Parathyroid adenoma (tissue), 2 donors: ENCODE measurements around the gene GPR4.

Source experiments
- H2AFZ ChIP-seq: fragments of 300-600 bp; sonication (generic); one replicate; pipeline ENCODE4 v1.7.0; 2017; ENCODE audit warnings: antibody characterized with exemption, mild to moderate bottlenecking
- H3K27ac ChIP-seq: fragments of 300-600 bp; sonication (generic); one replicate; pipeline ENCODE4 v1.7.0; 2017
- H3K27me3 ChIP-seq: fragments of 300-600 bp; sonication (generic); one replicate; pipeline ENCODE4 v1.7.0; 2017; ENCODE audit warnings: low read length; ENCODE audit not compliant: control insufficient read depth, insufficient read depth
- H3K36me3 ChIP-seq: fragments of 300-600 bp; sonication (generic); one replicate; pipeline ENCODE4 v1.7.0; 2017; ENCODE audit warnings: low read length; ENCODE audit not compliant: control insufficient read depth, insufficient read depth
- H3K4me1 ChIP-seq: fragments of 300-600 bp; sonication (generic); one replicate; pipeline ENCODE4 v1.7.0; 2017; ENCODE audit warnings: control low read depth
- H3K4me2 ChIP-seq: fragments of 300-600 bp; sonication (generic); one replicate; pipeline ENCODE4 v1.7.0; 2017; ENCODE audit warnings: low read length
- H3K4me3 ChIP-seq: fragments of 300-600 bp; sonication (generic); one replicate; pipeline ENCODE4 v1.7.0; 2017; ENCODE audit warnings: low read depth, low read length
- H3K79me2 ChIP-seq: fragments of 300-600 bp; sonication (generic); one replicate; pipeline ENCODE4 v1.7.0; 2017; ENCODE audit warnings: control low read depth
- H3K9ac ChIP-seq: fragments of 300-600 bp; sonication (generic); one replicate; pipeline ENCODE4 v1.7.0; 2017; ENCODE audit warnings: mild to moderate bottlenecking
- H3K9me3 ChIP-seq: fragments of 300-600 bp; sonication (generic); one replicate; pipeline ENCODE4 v1.7.0; 2017; ENCODE audit warnings: low read length; ENCODE audit not compliant: control insufficient read depth
- TF ChIP-seq, protein P1 (sequence below): fragments of 300-600 bp; sonication (generic); IDR thresholded peaks from one replicate; pipeline ENCODE4 v1.7.0; 2017; ENCODE audit warnings: antibody characterized with exemption, mild to moderate bottlenecking
- donor health status: primary hyperparathyroidism.

GPR4 gene

DNA sequence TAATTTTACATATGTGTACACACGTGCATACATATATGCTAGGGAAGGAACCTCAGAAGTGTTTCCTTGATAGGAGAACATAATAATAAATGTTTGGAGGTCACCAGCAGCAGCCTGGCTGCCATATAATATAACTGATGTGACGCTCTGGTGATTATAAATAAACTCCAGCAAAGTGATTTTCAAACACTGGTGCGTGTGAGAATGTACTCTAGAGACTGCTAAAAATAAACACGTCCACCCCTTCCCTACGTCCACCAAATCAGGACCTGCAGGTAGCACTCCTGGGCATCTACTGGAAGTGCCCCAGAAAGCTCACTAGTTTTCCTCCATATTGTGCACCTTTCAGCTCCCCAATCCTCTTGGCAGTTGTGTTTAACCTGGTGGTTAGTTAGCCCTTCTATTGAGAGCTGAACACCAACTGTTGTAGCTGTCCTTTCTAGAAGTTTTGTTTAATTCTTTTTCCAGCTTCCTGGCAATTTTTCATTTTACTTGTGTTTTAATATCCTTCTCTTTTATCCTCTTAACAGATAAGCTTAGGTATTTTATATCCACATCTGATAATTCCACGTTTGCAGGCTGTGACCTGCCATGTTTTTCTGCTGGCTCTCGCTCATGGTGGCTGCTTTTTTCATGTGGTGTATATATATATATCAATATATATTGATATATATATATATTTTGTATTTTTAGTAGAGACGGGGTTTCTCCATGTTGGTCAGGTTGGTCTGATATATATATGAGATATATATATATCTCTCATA lies 30.4 kb downstream of the GPR4 start:
- Histone ChIP-seq H3K27ac (no peak overlapping the region), H3K4me3 (no peak overlapping the region), H3K79me2 (peaks cover 49% of the 10 kb centered on the region), H3K9me3 (no peaks in the 10 kb centered on the region), H2AFZ (no peak overlapping the region), H3K4me1 (peaks cover 13% of the 10 kb centered on the region), H3K27me3 (no peaks in the 10 kb centered on the region), H3K9ac (no peak overlapping the region), H3K36me3 (no peaks in the 10 kb centered on the region), H3K4me2 (no peak overlapping the region)
- TF ChIP-seq, protein P1, sequence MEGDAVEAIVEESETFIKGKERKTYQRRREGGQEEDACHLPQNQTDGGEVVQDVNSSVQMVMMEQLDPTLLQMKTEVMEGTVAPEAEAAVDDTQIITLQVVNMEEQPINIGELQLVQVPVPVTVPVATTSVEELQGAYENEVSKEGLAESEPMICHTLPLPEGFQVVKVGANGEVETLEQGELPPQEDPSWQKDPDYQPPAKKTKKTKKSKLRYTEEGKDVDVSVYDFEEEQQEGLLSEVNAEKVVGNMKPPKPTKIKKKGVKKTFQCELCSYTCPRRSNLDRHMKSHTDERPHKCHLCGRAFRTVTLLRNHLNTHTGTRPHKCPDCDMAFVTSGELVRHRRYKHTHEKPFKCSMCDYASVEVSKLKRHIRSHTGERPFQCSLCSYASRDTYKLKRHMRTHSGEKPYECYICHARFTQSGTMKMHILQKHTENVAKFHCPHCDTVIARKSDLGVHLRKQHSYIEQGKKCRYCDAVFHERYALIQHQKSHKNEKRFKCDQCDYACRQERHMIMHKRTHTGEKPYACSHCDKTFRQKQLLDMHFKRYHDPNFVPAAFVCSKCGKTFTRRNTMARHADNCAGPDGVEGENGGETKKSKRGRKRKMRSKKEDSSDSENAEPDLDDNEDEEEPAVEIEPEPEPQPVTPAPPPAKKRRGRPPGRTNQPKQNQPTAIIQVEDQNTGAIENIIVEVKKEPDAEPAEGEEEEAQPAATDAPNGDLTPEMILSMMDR: no peak

GRCh38 chr19:45569619-45570421 lies 32.2 kb downstream of the GPR4 start:
- H3K27me3 ChIP-seq: no peaks in the 10 kb centered on the region
- no peak overlapping the region for H3K4me3 ChIP-seq
- TF ChIP-seq, protein P1: peak; percentile 76
- H3K79me2 ChIP-seq: peaks cover 46% of the 10 kb centered on the region
- H3K4me2 ChIP-seq: no peak overlapping the region
- H3K9me3 ChIP-seq: no peaks in the 10 kb centered on the region
- H3K9ac ChIP-seq: no peak overlapping the region
- no peak overlapping the region for H3K27ac ChIP-seq
- H3K36me3 ChIP-seq: no peaks in the 10 kb centered on the region
- H3K4me1 ChIP-seq: peaks cover 4% of the 10 kb centered on the region
- no peak overlapping the region for H2AFZ ChIP-seq

DNA sequence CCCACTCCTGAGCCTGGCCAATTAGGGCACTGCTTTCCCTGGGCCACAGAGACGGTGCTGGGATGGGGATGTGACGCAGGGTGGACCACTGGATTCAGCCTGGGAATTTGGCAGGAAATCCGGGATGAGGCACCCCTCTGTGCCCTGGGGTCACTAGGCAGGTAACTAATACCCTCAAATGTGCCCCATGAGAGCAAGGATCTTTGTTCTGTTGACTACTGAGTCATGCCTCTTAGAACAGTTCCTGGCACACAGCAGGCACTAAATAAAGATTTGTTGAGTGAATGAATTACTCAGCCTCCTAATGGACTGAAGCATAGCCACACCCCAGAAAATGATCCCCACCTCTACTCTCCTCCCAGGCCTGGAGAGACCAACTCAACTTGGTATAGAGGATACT lies 33.3 kb downstream of the GPR4 start:
- H3K27ac ChIP-seq: no peak overlapping the region

DNA sequence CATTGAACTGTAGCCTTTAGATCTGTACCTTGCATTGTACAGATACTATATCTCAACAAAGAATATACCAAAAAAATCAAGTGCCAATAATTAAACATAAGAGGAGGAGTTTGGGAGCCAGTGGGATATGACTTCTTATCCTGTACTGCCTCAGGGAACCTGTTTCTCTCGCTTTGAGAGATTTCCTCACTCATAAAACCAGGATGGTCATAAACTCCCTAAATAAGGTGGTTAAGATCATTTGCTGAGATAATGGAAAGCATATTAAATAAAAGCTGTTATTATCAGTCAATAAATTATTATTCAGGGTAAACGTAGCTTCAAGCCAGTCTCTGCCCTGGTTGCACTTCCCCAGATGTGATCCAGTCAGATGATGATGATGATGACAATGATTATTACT lies 34.4 kb downstream of the GPR4 start:
- H3K27ac ChIP-seq: no peak overlapping the region
- TF ChIP-seq, protein P1: no peak

More for the DNA sequence above, 33.3 kb downstream of the GPR4 start:
- Histone ChIP-seq H3K9me3 (no peaks in the 10 kb centered on the region), H3K4me2 (no peak overlapping the region), H3K4me3 (no peak overlapping the region), H3K4me1 (no peaks in the 10 kb centered on the region), H3K9ac (no peak overlapping the region), H3K27me3 (no peaks in the 10 kb centered on the region), H3K79me2 (peaks cover 45% of the 10 kb centered on the region), H3K36me3 (no peaks in the 10 kb centered on the region), H2AFZ (no peak overlapping the region)
- TF ChIP-seq, protein P1: no peak

More for the DNA sequence above, 34.4 kb downstream of the GPR4 start:
- Histone ChIP-seq H3K27me3 (no peaks in the 10 kb centered on the region), H3K9ac (no peak overlapping the region), H3K9me3 (no peaks in the 10 kb centered on the region), H3K4me2 (no peak overlapping the region), H3K4me1 (no peaks in the 10 kb centered on the region), H3K4me3 (no peak overlapping the region), H3K36me3 (no peaks in the 10 kb centered on the region), H3K79me2 (peaks cover 38% of the 10 kb centered on the region), H2AFZ (no peak overlapping the region)
